BE2C (cell line): ENCODE data around the gene ARL8A.

Source experiments
- DNase-seq: peaks from one replicate; pipeline ENCODE4 v3.0.0-alpha.2; 2020
- H3K27me3 ChIP-seq: fragments of 250-450 bp; sonication (Bioruptor Pico); 2 replicates; pipeline ENCODE4 v1.5.1; 2020; ENCODE audit warnings: mild to moderate bottlenecking
- H3K36me3 ChIP-seq: fragments of 250-450 bp; sonication (Bioruptor Pico); 2 replicates; pipeline ENCODE4 v1.5.1; 2020; ENCODE audit warnings: mild to moderate bottlenecking
- H3K4me1 ChIP-seq: fragments of 250-450 bp; sonication (Bioruptor Pico); 2 replicates; pipeline ENCODE4 v1.5.1; 2020
- H3K4me3 ChIP-seq: 2 replicates; pipeline ENCODE4 v1.5.1; 2011; ENCODE audit warnings: low read depth, low read length
- H3K9me3 ChIP-seq: fragments of 250-450 bp; sonication (Bioruptor Pico); 2 replicates; pipeline ENCODE4 v1.5.1; 2020
- CTCF ChIP-seq: IDR thresholded peaks from 2 replicates; pipeline ENCODE4 v1.5.1; 2012; ENCODE audit warnings: mild to moderate bottlenecking, low read depth, low read length

The ARL8A gene

GRCh38 chr1:202088206-202088605 is 56.3 kb downstream of the ARL8A start:
- no peaks in the 10 kb centered on the region; the same call in 1 of the 2 replicates for H3K4me1 ChIP-seq
- no peaks in the 10 kb centered on the region for H3K27me3 ChIP-seq
- no peaks in the 10 kb centered on the region for H3K9me3 ChIP-seq
- TF ChIP-seq CTCF, result no peak
- H3K4me3 ChIP-seq, result no peak overlapping the region
- H3K36me3 ChIP-seq, result no peaks in the 10 kb centered on the region
- no peak for DNase-seq

- DNase-seq, result no peak
- no peak for TF ChIP-seq CTCF
These were observed 57.8 kb downstream of the ARL8A start for GRCh38 chr1:202086579-202087350.

GRCh38 chr1:202085682-202086373 is 58.7 kb downstream of the ARL8A start:
- DNase-seq, result no peak
- Histone ChIP-seq H3K36me3 (no peaks in the 10 kb centered on the region), H3K27me3 (no peaks in the 10 kb centered on the region), H3K9me3 (no peaks in the 10 kb centered on the region), H3K4me1 (peaks cover 4% of the 10 kb centered on the region; the same call in 1 of the 2 replicates), H3K4me3 (no peak overlapping the region)
- no peak for TF ChIP-seq CTCF

More at GRCh38 chr1:202086579-202087350, 57.8 kb downstream of the ARL8A start:
- Histone ChIP-seq H3K27me3 (no peaks in the 10 kb centered on the region), H3K36me3 (no peaks in the 10 kb centered on the region), H3K9me3 (no peaks in the 10 kb centered on the region), H3K4me1 (peaks cover 4% of the 10 kb centered on the region; the same call in 1 of the 2 replicates), H3K4me3 (no peak overlapping the region)

- TF ChIP-seq CTCF, result no peak
- Histone ChIP-seq H3K27me3 (no peaks in the 10 kb centered on the region), H3K36me3 (no peaks in the 10 kb centered on the region), H3K4me3 (no peak overlapping the region), H3K4me1 (peaks cover 4% of the 10 kb centered on the region; the same call in 1 of the 2 replicates), H3K9me3 (no peaks in the 10 kb centered on the region)
- DNase-seq, result no peak
These were observed 59.5 kb downstream of the ARL8A start for GRCh38 chr1:202084791-202085681.
